Measurements from ENCODE around the gene RBM20. TPM values are rescaled to one million over a fixed set of nuclear protein-coding genes. Genes with fewer than 3 reads are reported as not detected.

The RBM20 gene
- total and polyA plus RNA-seq, 2 of the 4 experiments (the other 2 are of a cell fraction): under 0.01 to 0.15 TPM

GRCh38 chr10:110612087-110612486 is 32.0 kb upstream of the RBM20 start:
- no peak overlapping the region for H3K4ac ChIP-seq (ENCODE audit: low read depth, low read length)
- H4K91ac ChIP-seq (ENCODE audit: insufficient read depth, low read depth, low read length): no peak overlapping the region
- H3K4me2 ChIP-seq (ENCODE audit: low read depth, low read length): no peak overlapping the region
- ATAC-seq (ENCODE audit: low read depth) (no peak), DNase-seq (no peak)
- no peak overlapping the region for H2BK5ac ChIP-seq (ENCODE audit: low read depth, low read length, poor library complexity, severe bottlenecking)
- no peak overlapping the region for H3K27ac ChIP-seq (ENCODE audit: insufficient read depth, low read length)
- H3K9me3 ChIP-seq (ENCODE audit: control insufficient read depth, insufficient read depth, low read length): no peaks in the 10 kb centered on the region
- no peaks in the 10 kb centered on the region for H3K79me1 ChIP-seq (ENCODE audit: low read depth in 1 of 2, low read length in 2 of 2)
- H2AK5ac ChIP-seq (ENCODE audit: low read depth, low read length): no peak overlapping the region
- no peak overlapping the region for H3K4me3 ChIP-seq (ENCODE audit: insufficient read depth, low read depth, low read length)
- dilution Hi-C loops (cut with HindIII; ENCODE audit: low sequenced_read_pairs, unreplicated experiment): no loop called here
- H2BK15ac ChIP-seq (ENCODE audit: low read depth, low read length): no peak overlapping the region
- H4K20me1 ChIP-seq (ENCODE audit: insufficient read depth, low read length): no peaks in the 10 kb centered on the region
- TF ChIP-seq CHD1 (IDR thresholded peaks at IDR 0.05; ENCODE audit: low read depth, low read length): no peak
- TF ChIP-seq ELK1 (IDR thresholded peaks at IDR 0.05; ENCODE audit: borderline replicate concordance, low read depth, low read length): no peak
- TF ChIP-seq RCOR1 (IDR thresholded peaks at IDR 0.05; ENCODE audit: insufficient replicate concordance, low read length): no peak
- TF ChIP-seq NFE2L2 (IDR thresholded peaks at IDR 0.05; ENCODE audit: low read depth, low read length): no peak
- no peak for TF ChIP-seq CTCF (conservative IDR thresholded peaks at IDR 0.05; ENCODE audit: low read depth, low read length)
- no peak for TF ChIP-seq MAFK (IDR thresholded peaks at IDR 0.05; ENCODE audit: low read depth, low read length)
- TF ChIP-seq POLR2A (IDR thresholded peaks at IDR 0.05; ENCODE audit: low read depth, low read length): no peak
- no peak for TF ChIP-seq BHLHE40 (IDR thresholded peaks at IDR 0.05; ENCODE audit: low read depth, low read length)
- no peak overlapping the region for H2BK20ac ChIP-seq (ENCODE audit: low read depth, low read length)
- H3K23ac ChIP-seq (ENCODE audit: low read depth, low read length): no peak overlapping the region
- peaks cover 11% of the 10 kb centered on the region for H3K27me3 ChIP-seq (ENCODE audit: control insufficient read depth, insufficient read depth, low read length)
- peaks cover 6% of the 10 kb centered on the region for H3K4me1 ChIP-seq (ENCODE audit: control insufficient read depth, insufficient read depth, low read length)
- no peak overlapping the region for H4K8ac ChIP-seq (ENCODE audit: low read depth in 2 of 2, low read length in 2 of 2)
- no peak overlapping the region for H3K9ac ChIP-seq (ENCODE audit: low read depth, low read length)
- H2AFZ ChIP-seq (replicated peaks; ENCODE audit: low read length, poor library complexity): no peak overlapping the region
- H3K9me1 ChIP-seq (ENCODE audit: insufficient read depth, low read length): no peaks in the 10 kb centered on the region
- ChIA-PET POLR2A (ENCODE audit: unreplicated experiment) (no interaction called here), CTCF (interaction anchor here (1.8 kb wide), 1 partner anchor 61 kb away, joined by 12 read pairs; no protein-coding TSS in a partner anchor)
- H3K18ac ChIP-seq (ENCODE audit: low read depth, low read length): no peak overlapping the region
- in situ Hi-C loops (cut with MboI; ENCODE audit: low sequenced_read_pairs): loop anchor here (5.0 to 10.0 kb wide), 3 partner anchors 60 to 1523 kb away; no protein-coding TSS in a partner anchor
- no peak overlapping the region for H2AK9ac ChIP-seq (replicated peaks; ENCODE audit: low read depth, low read length, poor library complexity)
- no peak overlapping the region for H3K14ac ChIP-seq (replicated peaks; ENCODE audit: low read depth, low read length)
- H3K56ac ChIP-seq (ENCODE audit: extremely low read depth, insufficient read depth, low read length): no peak overlapping the region
- BruUV-seq (replicated peaks): no TSS peak
- no peak overlapping the region for H2BK120ac ChIP-seq (ENCODE audit: low read depth, low read length)
- intact Hi-C loops (cut with micrococcal nuclease): loop anchor here (5.0 kb wide), 2 partner anchors 120 to 260 kb away; partner anchors contain the start of gene PDCD4
- no peaks in the 10 kb centered on the region for H3K36me3 ChIP-seq (ENCODE audit: control insufficient read depth, insufficient read depth, low read length)
- no peak overlapping the region for H4K5ac ChIP-seq (ENCODE audit: low read depth, low read length)
- WGBS, 2 experiments (ENCODE audit: extremely low coverage in 2 of 2, insufficient read length in 1 of 2): no CpG with 5 or more reads among the region's 3 CpGs
